Measurements from ENCODE around the gene KRTAP2-1. TPM values are rescaled to one million over a fixed set of nuclear protein-coding genes. Genes with fewer than 3 reads are reported as not detected.

Gene KRTAP2-1
- total RNA-seq, 1 experiment from 2014 or later = not detected

GRCh38 chr17:40997361-40997760 is 49.8 kb downstream of the KRTAP2-1 start:
- Histone ChIP-seq H3K4me1 (ENCODE audit: insufficient read depth, low read length) (peaks cover 9% of the 10 kb centered on the region), H3K27ac (ENCODE audit: low read length) (no peak overlapping the region), H3K9me3 (ENCODE audit: low read length) (no peaks in the 10 kb centered on the region), H4K20me1 (ENCODE audit: low read length) (no peaks in the 10 kb centered on the region), H3F3A (ENCODE audit: low read length, unreplicated experiment) (no peaks in the 10 kb centered on the region), H3K79me2 (ENCODE audit: low read length) (no peaks in the 10 kb centered on the region), H3K36me3 (ENCODE audit: low read depth, low read length) (no peaks in the 10 kb centered on the region), H3K9me2 (replicated peaks; ENCODE audit: low read length) (no peaks in the 10 kb centered on the region), H3K27me3 (ENCODE audit: low read length) (no peaks in the 10 kb centered on the region), H2AFZ (ENCODE audit: low read length) (no peak overlapping the region), H3K4me2 (ENCODE audit: low read length) (no peak overlapping the region), H3K4me3 (ENCODE audit: low read length) (no peak overlapping the region), H3K9ac (ENCODE audit: low read length) (no peak overlapping the region)
- ChIA-PET POLR2A (ENCODE audit: unreplicated experiment) (no interaction called here), CTCF (no interaction called here)
- no peak for TF ChIP-seq EZH2 (IDR thresholded peaks at IDR 0.05; ENCODE audit: low read length, unreplicated experiment)
- no peak for TF ChIP-seq EZH2phosphoT487 (IDR thresholded peaks at IDR 0.05; ENCODE audit: borderline replicate concordance, low read length)
- no peak for TF ChIP-seq CTCF (conservative IDR thresholded peaks at IDR 0.05; ENCODE audit: low read depth, low read length)
- BruUV-seq (replicated peaks) = no TSS peak
- DNase-seq (no peak), ATAC-seq (no peak)
- intact Hi-C loops (cut with micrococcal nuclease) = no loop called here

- ATAC-seq (no peak), DNase-seq (no peak)
- H3K79me2 ChIP-seq (ENCODE audit: low read length) = no peaks in the 10 kb centered on the region
- H2AFZ ChIP-seq (ENCODE audit: low read length) = no peak overlapping the region
- no peaks in the 10 kb centered on the region for H3K27me3 ChIP-seq (ENCODE audit: low read length)
- BruUV-seq (replicated peaks) = no TSS peak
- no peak overlapping the region for H3K27ac ChIP-seq (ENCODE audit: low read length)
- no peaks in the 10 kb centered on the region for H3K9me3 ChIP-seq (ENCODE audit: low read length)
- intact Hi-C loops (cut with micrococcal nuclease) = no loop called here
- H3K4me1 ChIP-seq (ENCODE audit: insufficient read depth, low read length) = peaks cover 5% of the 10 kb centered on the region
- no peak overlapping the region for H3K4me2 ChIP-seq (ENCODE audit: low read length)
- ChIA-PET CTCF (no interaction called here), POLR2A (ENCODE audit: unreplicated experiment) (no interaction called here)
- H3K36me3 ChIP-seq (ENCODE audit: low read depth, low read length) = no peaks in the 10 kb centered on the region
- H3K9me2 ChIP-seq (replicated peaks; ENCODE audit: low read length) = no peaks in the 10 kb centered on the region
- TF ChIP-seq EZH2 (IDR thresholded peaks at IDR 0.05; ENCODE audit: low read length, unreplicated experiment) = no peak
- no peak for TF ChIP-seq EZH2phosphoT487 (IDR thresholded peaks at IDR 0.05; ENCODE audit: borderline replicate concordance, low read length)
- TF ChIP-seq CTCF (conservative IDR thresholded peaks at IDR 0.05; ENCODE audit: low read depth, low read length) = no peak
- H3K9ac ChIP-seq (ENCODE audit: low read length) = no peak overlapping the region
- no peaks in the 10 kb centered on the region for H4K20me1 ChIP-seq (ENCODE audit: low read length)
- H3F3A ChIP-seq (ENCODE audit: low read length, unreplicated experiment) = no peaks in the 10 kb centered on the region
- no peak overlapping the region for H3K4me3 ChIP-seq (ENCODE audit: low read length)
Measured at GRCh38 chr17:40996829-40997228, 50.3 kb downstream of the KRTAP2-1 start.

Other genes starting within 250 kb of the KRTAP2-1 start
- not detected in 2 replicates for gene KRT28, start 247.4 kb downstream of the KRTAP2-1 start, total RNA-seq (2014; rRNA removed)
- 18.3 and 24.8 TPM in 2 replicates for gene KRT10, start 224.7 kb downstream of the KRTAP2-1 start, total RNA-seq (2014; rRNA removed)
- not detected in 2 replicates for gene KRT12, start 180.1 kb downstream of the KRTAP2-1 start, total RNA-seq (2014; rRNA removed)
- 0.18 TPM in 1 of 2 replicates, not detected in the other for gene KRT20, start 162.1 kb downstream of the KRTAP2-1 start, total RNA-seq (2014; rRNA removed)
- not detected in 2 replicates for gene KRT23, start 109.7 kb downstream of the KRTAP2-1 start, total RNA-seq (2014; rRNA removed)
- not detected in 2 replicates for gene KRT39, start 80.4 kb downstream of the KRTAP2-1 start, total RNA-seq (2014; rRNA removed)
- gene KRT40, start 63.0 kb downstream of the KRTAP2-1 start, total RNA-seq (2014; rRNA removed) = not detected in 2 replicates
- gene KRTAP3-3, start 53.2 kb downstream of the KRTAP2-1 start, total RNA-seq (2014; rRNA removed) = not detected in 2 replicates
- gene KRTAP3-2, start 47.4 kb downstream of the KRTAP2-1 start, total RNA-seq (2014; rRNA removed) = not detected in 2 replicates
- gene KRTAP3-1, start 38.2 kb downstream of the KRTAP2-1 start, total RNA-seq (2014; rRNA removed) = 1.6 TPM in 1 of 2 replicates, not detected in the other
- 0.51 TPM in 1 of 2 replicates, not detected in the other for gene KRTAP1-5, start 20.1 kb downstream of the KRTAP2-1 start, total RNA-seq (2014; rRNA removed)
- not detected in 2 replicates for gene KRTAP1-4, start 17.1 kb downstream of the KRTAP2-1 start, total RNA-seq (2014; rRNA removed)
- not detected in 2 replicates for gene KRTAP1-3, start 12.4 kb downstream of the KRTAP2-1 start, total RNA-seq (2014; rRNA removed)
- gene KRTAP1-1, start 5.9 kb downstream of the KRTAP2-1 start, total RNA-seq (2014; rRNA removed) = not detected in 2 replicates
- not detected in 2 replicates for gene KRTAP2-2, start 7.9 kb upstream of the KRTAP2-1 start, total RNA-seq (2014; rRNA removed)
- 10.8 and 12.4 TPM in 2 replicates for gene KRTAP2-3, start 12.8 kb upstream of the KRTAP2-1 start, total RNA-seq (2014; rRNA removed)
- gene KRTAP2-4, start 18.6 kb upstream of the KRTAP2-1 start, total RNA-seq (2014; rRNA removed) = not detected in 2 replicates
- gene KRTAP4-7, start 36.8 kb upstream of the KRTAP2-1 start, total RNA-seq (2014; rRNA removed) = not detected in 2 replicates
- gene KRTAP4-8, start 50.8 kb upstream of the KRTAP2-1 start, total RNA-seq (2014; rRNA removed) = not detected in 2 replicates
- not detected in 2 replicates for gene KRTAP4-16, start 54.9 kb upstream of the KRTAP2-1 start, total RNA-seq (2014; rRNA removed)
- not detected in 2 replicates for gene KRTAP4-9, start 58.1 kb upstream of the KRTAP2-1 start, total RNA-seq (2014; rRNA removed)
- gene KRTAP4-11, start 71.1 kb upstream of the KRTAP2-1 start, total RNA-seq (2014; rRNA removed) = not detected in 2 replicates
- gene KRTAP4-12, start 76.9 kb upstream of the KRTAP2-1 start, total RNA-seq (2014; rRNA removed) = not detected in 2 replicates
- not detected in 2 replicates for gene KRTAP4-6, start 93.2 kb upstream of the KRTAP2-1 start, total RNA-seq (2014; rRNA removed)
- gene KRTAP4-5, start 102.5 kb upstream of the KRTAP2-1 start, total RNA-seq (2014; rRNA removed) = not detected in 2 replicates
- gene KRTAP4-4, start 113.4 kb upstream of the KRTAP2-1 start, total RNA-seq (2014; rRNA removed) = not detected in 2 replicates
- not detected in 2 replicates for gene KRTAP4-3, start 120.9 kb upstream of the KRTAP2-1 start, total RNA-seq (2014; rRNA removed)
- not detected in 2 replicates for gene KRTAP4-2, start 130.9 kb upstream of the KRTAP2-1 start, total RNA-seq (2014; rRNA removed)
- gene KRTAP4-1, start 137.6 kb upstream of the KRTAP2-1 start, total RNA-seq (2014; rRNA removed) = not detected in 2 replicates
- gene KRTAP9-1, start 142.6 kb upstream of the KRTAP2-1 start, total RNA-seq (2014; rRNA removed) = not detected in 2 replicates
- gene KRTAP9-2, start 179.3 kb upstream of the KRTAP2-1 start, total RNA-seq (2014; rRNA removed) = not detected in 2 replicates
- not detected in 2 replicates for gene KRTAP9-3, start 185.1 kb upstream of the KRTAP2-1 start, total RNA-seq (2014; rRNA removed)
- not detected in 2 replicates for gene KRTAP9-8, start 190.7 kb upstream of the KRTAP2-1 start, total RNA-seq (2014; rRNA removed)
- gene KRTAP9-4, start 202.4 kb upstream of the KRTAP2-1 start, total RNA-seq (2014; rRNA removed) = not detected in 2 replicates
- gene KRTAP9-9, start 208.1 kb upstream of the KRTAP2-1 start, total RNA-seq (2014; rRNA removed) = not detected in 2 replicates
- gene KRTAP9-6, start 218.1 kb upstream of the KRTAP2-1 start, total RNA-seq (2014; rRNA removed) = not detected in 2 replicates
- not detected in 2 replicates for gene KRTAP9-7, start 228.4 kb upstream of the KRTAP2-1 start, total RNA-seq (2014; rRNA removed)

Measured in PC-3 (cell line).